PC-3 (cell line): ENCODE measurements around the gene GPC6.

ENCODE experiments used
- CTCF ChIP-seq: fragments of 300-600 bp; sonication (generic); conservative IDR thresholded peaks from 2 replicates; pipeline ENCODE4 v1.5.1; 2017; ENCODE audit warnings: antibody characterized with exemption, low read depth, mild to moderate bottlenecking, low read length
- EZH2 ChIP-seq: fragments of 300-600 bp; sonication (generic); IDR thresholded peaks from one replicate; pipeline ENCODE4 v1.6.1; 2017; ENCODE audit warnings: antibody characterized with exemption, mild to moderate bottlenecking, low read length; ENCODE audit not compliant: unreplicated experiment
- EZH2phosphoT487 ChIP-seq: fragments of 300-600 bp; sonication (generic); IDR thresholded peaks from 2 replicates; pipeline ENCODE4 v1.6.1; 2018; ENCODE audit warnings: mild to moderate bottlenecking, antibody characterized with exemption, low read length, borderline replicate concordance

GRCh38 chr13:94366677-94367076 lies 1140.1 kb downstream of the GPC6 start:
- no peak for TF ChIP-seq CTCF
- no peak for TF ChIP-seq EZH2phosphoT487
- TF ChIP-seq EZH2 = no peak
